Esophagus muscularis mucosa (tissue), 4 donors: ENCODE measurements around the gene DEAF1. TPM values are rescaled to one million over a fixed set of nuclear protein-coding genes. Genes with fewer than 3 reads are reported as not detected.

Experiments
- DNase-seq: peaks from one replicate; pipeline ENCODE4 v3.0.0-alpha.2; 2017; ENCODE audit errors: extremely low spot score
- H3K27ac ChIP-seq, 4 donors: fragments of 200-600 bp; sonication (generic); replicated peaks in 1 of 4; 1 replicate in 3 of 4; 2 replicates in 1 of 4; pipeline ENCODE4 v1.5.1; 2016 to 2019; ENCODE audit warnings: mild to moderate bottlenecking in 1 of 4
- H3K27me3 ChIP-seq, 4 donors: fragments of 200-600 bp; sonication (generic); one replicate each; pipeline versions ENCODE4 v1.5.1 to v1.6.0; 2016 to 2019
- H3K36me3 ChIP-seq, 4 donors: fragments of 200-600 bp; sonication (generic); one replicate each; pipeline ENCODE4 v1.5.1; 2016 to 2019
- H3K4me1 ChIP-seq, 4 donors: fragments of 200-600 bp; sonication (generic); one replicate each; pipeline ENCODE4 v1.5.1; 2016 to 2019
- H3K4me3 ChIP-seq, 4 donors: fragments of 200-600 bp; sonication (generic); 1 replicate in 2 of 4; 2 replicates in 2 of 4; pipeline ENCODE4 v1.5.1; 2016 to 2019; ENCODE audit warnings: mild to moderate bottlenecking in 4 of 4, moderate library complexity in 1 of 4
- H3K9me3 ChIP-seq, 4 donors: fragments of 200-600 bp; sonication (generic); 1 replicate in 3 of 4; 2 replicates in 1 of 4; pipeline ENCODE4 v1.5.1; 2016 to 2019
- EP300 ChIP-seq: sonication (generic); formaldehyde crosslinking; IDR thresholded peaks from one replicate; pipeline ENCODE4 v1.6.1; 2017; ENCODE audit warnings: antibody characterized with exemption
- POLR2A ChIP-seq: fragments of 450-650 bp; IDR thresholded peaks from one replicate; pipeline ENCODE4 v1.6.1; 2017; ENCODE audit warnings: antibody characterized with exemption, moderate library complexity, mild to moderate bottlenecking, low read depth
- POLR2AphosphoS5 ChIP-seq, 2 donors: sonication (generic); formaldehyde crosslinking; IDR thresholded peaks; one replicate each; pipeline ENCODE4 v1.6.1; 2017; ENCODE audit warnings: antibody characterized with exemption in 2 of 2
- WGBS: methylation state at CpG from one replicate; pipeline ENCODE4 v1.1.5; 2018; 5-methylcytosine and 5-hydroxymethylcytosine counted together
- intact Hi-C: fragments of 100-400 bp; cut with DNase I; formaldehyde crosslinking; loops from one replicate; pipeline ENCODE4 v1.15.1; 2023
- total RNA-seq, 4 donors: library from RNA; depleted of rRNA; stranded (reverse); fragments of >200 nt; gene quantifications; one replicate each; pipeline versions ENCODE4 v1.1.0 to v1.2.1, GENCODE V29; 2016
- TF ChIP-seq, protein P1 (sequence below), 3 experiments: fragments of 200-600 bp in 2 of 3; fragments of 450-650 bp in 1 of 3; sonication (generic) in 2 of 3; IDR thresholded peaks; one replicate each; pipeline ENCODE4 v1.5.1; 2017 to 2019; ENCODE audit warnings: antibody characterized with exemption in 3 of 3, mild to moderate bottlenecking in 2 of 3, moderate library complexity in 1 of 3

Gene DEAF1
- total RNA-seq, 4 donors from 2014 or later, result 24.9 to 57.1 (median 39.4) TPM

DNA sequence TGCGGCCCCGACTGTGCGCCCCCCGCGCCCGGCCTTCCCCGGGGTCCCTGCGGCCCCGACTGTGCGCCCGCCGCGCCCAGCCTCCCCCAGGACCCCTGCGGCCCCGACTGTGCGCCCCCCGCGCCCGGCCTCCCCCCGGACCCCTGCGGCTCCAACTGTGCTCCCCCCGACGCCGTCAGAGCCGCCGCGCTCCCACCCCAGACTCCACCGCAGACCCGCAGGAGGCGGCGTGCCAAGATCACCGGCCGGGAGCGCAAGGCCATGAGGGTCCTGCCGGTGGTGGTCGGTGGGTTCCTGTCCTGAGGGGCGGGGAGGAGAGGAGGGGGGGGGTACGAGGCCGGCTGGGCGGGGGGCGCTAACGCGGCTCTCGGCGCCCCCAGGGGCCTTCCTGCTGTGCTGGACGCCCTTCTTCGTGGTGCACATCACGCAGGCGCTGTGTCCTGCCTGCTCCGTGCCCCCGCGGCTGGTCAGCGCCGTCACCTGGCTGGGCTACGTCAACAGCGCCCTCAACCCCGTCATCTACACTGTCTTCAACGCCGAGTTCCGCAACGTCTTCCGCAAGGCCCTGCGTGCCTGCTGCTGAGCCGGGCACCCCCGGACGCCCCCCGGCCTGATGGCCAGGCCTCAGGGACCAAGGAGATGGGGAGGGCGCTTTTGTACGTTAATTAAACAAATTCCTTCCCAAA is 54.9 kb downstream of the DEAF1 start:
- no peak for TF ChIP-seq POLR2AphosphoS5 (IDR thresholded peaks at IDR 0.05)
- TF ChIP-seq POLR2A, result no peak
- no peak for TF ChIP-seq EP300
- TF ChIP-seq, protein P1, sequence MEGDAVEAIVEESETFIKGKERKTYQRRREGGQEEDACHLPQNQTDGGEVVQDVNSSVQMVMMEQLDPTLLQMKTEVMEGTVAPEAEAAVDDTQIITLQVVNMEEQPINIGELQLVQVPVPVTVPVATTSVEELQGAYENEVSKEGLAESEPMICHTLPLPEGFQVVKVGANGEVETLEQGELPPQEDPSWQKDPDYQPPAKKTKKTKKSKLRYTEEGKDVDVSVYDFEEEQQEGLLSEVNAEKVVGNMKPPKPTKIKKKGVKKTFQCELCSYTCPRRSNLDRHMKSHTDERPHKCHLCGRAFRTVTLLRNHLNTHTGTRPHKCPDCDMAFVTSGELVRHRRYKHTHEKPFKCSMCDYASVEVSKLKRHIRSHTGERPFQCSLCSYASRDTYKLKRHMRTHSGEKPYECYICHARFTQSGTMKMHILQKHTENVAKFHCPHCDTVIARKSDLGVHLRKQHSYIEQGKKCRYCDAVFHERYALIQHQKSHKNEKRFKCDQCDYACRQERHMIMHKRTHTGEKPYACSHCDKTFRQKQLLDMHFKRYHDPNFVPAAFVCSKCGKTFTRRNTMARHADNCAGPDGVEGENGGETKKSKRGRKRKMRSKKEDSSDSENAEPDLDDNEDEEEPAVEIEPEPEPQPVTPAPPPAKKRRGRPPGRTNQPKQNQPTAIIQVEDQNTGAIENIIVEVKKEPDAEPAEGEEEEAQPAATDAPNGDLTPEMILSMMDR (IDR thresholded peaks at IDR 0.05), result no peak
- Histone ChIP-seq H3K36me3 (peaks cover 5 to 45% (median 30%) of the 10 kb centered on the region in 4 donors), H3K27ac (no peak overlapping the region), H3K27me3 (peaks cover 0 to 44% (median 3%) of the 10 kb centered on the region in 4 donors), H3K9me3 (no peaks in the 10 kb centered on the region), H3K4me1 (peaks cover 25 to 43% (median 37%) of the 10 kb centered on the region in 4 donors), H3K4me3 (no peak overlapping the region)
- intact Hi-C loops, result no loop called here
- no peak for DNase-seq
- WGBS, result 59% methylated on average over 19 of the region's 69 CpGs

DNA sequence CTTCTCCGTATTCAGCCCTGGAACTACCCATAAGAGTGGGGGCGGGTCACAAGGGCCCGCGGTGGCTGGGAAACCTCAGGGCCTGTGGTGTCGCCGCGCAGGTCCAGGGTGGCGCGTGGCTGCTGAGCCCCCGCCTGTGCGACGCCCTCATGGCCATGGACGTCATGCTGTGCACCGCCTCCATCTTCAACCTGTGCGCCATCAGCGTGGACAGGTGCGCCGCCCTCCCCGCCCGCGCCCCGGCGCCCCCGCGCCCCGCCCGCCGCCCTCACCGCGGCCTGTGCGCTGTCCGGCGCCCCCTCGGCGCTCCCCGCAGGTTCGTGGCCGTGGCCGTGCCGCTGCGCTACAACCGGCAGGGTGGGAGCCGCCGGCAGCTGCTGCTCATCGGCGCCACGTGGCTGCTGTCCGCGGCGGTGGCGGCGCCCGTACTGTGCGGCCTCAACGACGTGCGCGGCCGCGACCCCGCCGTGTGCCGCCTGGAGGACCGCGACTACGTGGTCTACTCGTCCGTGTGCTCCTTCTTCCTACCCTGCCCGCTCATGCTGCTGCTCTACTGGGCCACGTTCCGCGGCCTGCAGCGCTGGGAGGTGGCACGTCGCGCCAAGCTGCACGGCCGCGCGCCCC is 55.6 kb downstream of the DEAF1 start:
- Histone ChIP-seq H3K9me3 (no peaks in the 10 kb centered on the region), H3K36me3 (peaks cover 5 to 43% (median 28%) of the 10 kb centered on the region in 4 donors), H3K27ac (no peak overlapping the region), H3K27me3 (peaks cover 0 to 44% (median 3%) of the 10 kb centered on the region in 4 donors), H3K4me1 (peaks cover 25 to 43% (median 37%) of the 10 kb centered on the region in 4 donors), H3K4me3 (peak overlapping the region in 1 of 4 donors; percentile 18)
- DNase-seq, result no peak
- WGBS, result no CpG with 5 or more reads among the region's 80 CpGs
- intact Hi-C loops, result no loop called here
- TF ChIP-seq, protein P1 (IDR thresholded peaks at IDR 0.05), result no peak
- TF ChIP-seq POLR2AphosphoS5 (IDR thresholded peaks at IDR 0.05), result no peak
- TF ChIP-seq EP300, result no peak
- no peak for TF ChIP-seq POLR2A

DNA sequence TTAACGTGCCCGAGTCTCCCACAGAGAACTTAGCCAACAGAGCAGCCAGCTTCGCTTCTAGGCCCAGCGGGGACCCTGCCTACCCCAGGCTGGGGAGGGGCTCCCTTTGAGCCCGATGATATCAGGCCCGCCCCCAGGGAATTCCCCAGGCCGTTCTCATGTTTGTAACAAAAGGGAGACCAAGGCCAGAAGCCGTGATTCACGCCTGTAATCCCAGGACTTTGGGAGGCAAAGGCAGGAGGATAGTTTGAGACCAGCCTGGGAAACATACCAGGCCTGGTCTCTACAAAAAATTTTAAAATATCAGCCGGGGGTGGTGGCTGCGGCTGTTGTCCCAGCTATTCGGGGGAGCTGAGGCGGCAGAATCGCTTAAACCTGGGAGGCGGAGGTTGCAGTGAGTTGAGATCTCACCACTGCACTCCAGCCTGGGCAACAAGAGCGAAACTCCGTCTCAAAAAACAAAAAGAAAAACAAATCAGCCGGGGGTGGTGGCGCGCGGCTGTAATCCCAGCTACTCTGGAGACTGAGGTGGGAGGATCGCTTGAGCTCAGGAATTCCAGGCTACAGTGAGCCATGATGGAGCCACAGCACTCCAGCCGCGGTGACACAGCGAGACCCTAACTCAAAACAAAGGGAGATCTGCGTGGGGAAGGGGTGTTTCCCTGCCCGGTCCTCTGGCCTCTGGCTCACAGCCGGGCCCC is 56.2 kb downstream of the DEAF1 start:
- H3K36me3 ChIP-seq, result peaks cover 5 to 36% (median 21%) of the 10 kb centered on the region in 4 donors
- peaks cover 25 to 43% (median 37%) of the 10 kb centered on the region in 4 donors for H3K4me1 ChIP-seq
- H3K9me3 ChIP-seq, result no peaks in the 10 kb centered on the region
- 82% methylated on average over 18 of the region's 28 CpGs for whole genome bisulfite sequencing
- TF ChIP-seq EP300, result no peak
- no peak for TF ChIP-seq POLR2A
- TF ChIP-seq, protein P1 (IDR thresholded peaks at IDR 0.05), result no peak
- intact Hi-C loops, result no loop called here
- no peak for DNase-seq
- peak overlapping the region in 1 of 4 donors; percentile 18 for H3K4me3 ChIP-seq
- peaks cover 0 to 44% (median 3%) of the 10 kb centered on the region in 4 donors for H3K27me3 ChIP-seq
- no peak overlapping the region for H3K27ac ChIP-seq

DNA sequence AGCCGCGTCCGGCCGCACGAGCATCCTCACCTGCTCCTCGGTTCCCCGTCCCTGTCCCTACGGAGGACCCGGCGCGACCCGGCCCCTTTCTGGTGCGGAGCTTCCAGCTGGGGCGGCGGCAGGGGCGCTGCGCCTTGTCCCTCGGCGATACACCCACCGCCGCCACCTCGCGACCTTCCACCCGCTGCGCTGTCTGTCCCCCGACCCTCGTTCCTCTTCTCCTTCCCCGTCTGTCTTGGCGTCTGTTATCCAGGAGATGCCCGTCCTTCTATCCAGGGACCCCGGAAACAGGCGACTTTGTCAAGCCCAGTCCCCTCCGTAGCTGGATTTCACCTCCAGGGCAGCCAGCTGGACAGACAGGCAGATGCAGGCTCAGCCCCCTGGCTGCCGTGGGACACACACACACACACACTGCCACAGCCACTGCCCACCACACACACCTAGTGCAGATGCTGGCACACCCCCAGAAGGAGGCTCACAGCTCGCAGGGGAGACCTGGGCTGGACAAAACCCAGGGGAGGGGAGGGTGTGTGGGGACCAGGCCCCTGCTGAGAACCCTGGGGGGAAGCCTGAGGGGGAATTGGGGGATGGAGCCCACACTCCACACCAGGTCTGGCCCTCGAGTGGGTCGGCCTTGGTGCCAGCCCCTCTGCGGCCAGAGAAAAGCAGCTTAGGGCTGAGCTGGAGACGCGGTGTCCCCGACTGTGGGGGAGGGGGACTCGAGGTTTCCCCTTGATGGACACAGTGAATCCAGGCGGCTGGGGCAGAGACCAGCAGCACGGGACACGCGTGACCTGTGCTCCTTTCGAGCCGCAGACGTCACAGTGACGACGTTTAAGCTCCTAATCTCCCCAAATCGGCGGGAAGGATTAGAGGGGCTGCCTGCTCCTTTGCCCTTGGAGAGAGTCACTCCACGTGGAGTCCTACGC is 57.2 kb downstream of the DEAF1 start:
- Histone ChIP-seq H3K4me3 (peak overlapping the region; percentile 41 to 55 (median 42)), H3K27me3 (peaks cover 0 to 44% (median 3%) of the 10 kb centered on the region in 4 donors), H3K4me1 (peaks cover 25 to 43% (median 37%) of the 10 kb centered on the region in 4 donors), H3K27ac (no peak overlapping the region), H3K9me3 (no peaks in the 10 kb centered on the region), H3K36me3 (peaks cover 5 to 28% (median 14%) of the 10 kb centered on the region in 4 donors)
- TF ChIP-seq, protein P1 (IDR thresholded peaks at IDR 0.05), result no peak
- no peak for TF ChIP-seq POLR2AphosphoS5 (IDR thresholded peaks at IDR 0.05)
- no peak for TF ChIP-seq POLR2A
- no peak for TF ChIP-seq EP300
- intact Hi-C loops, result no loop called here
- 47% methylated on average over 45 of the region's 55 CpGs for WGBS
- no peak for DNase-seq
